WI38 (cell line): ENCODE measurements around the gene ZNF764.
"Not testable (repeated sequence)": the region's sequence is repeated elsewhere in the genome, so short reads cannot be mapped to it uniquely, and the experiment has no call there.

Source experiments
- H3K4me3 ChIP-seq: 2 replicates; pipeline ENCODE4 v1.5.1; 2011; ENCODE audit warnings: low read depth, mild to moderate bottlenecking, control low read depth, low read length
- CTCF ChIP-seq: IDR thresholded peaks from 2 replicates; pipeline ENCODE4 v1.5.1; 2012; ENCODE audit warnings: low read depth, mild to moderate bottlenecking, control low read depth, low read length

ZNF764 gene

DNA sequence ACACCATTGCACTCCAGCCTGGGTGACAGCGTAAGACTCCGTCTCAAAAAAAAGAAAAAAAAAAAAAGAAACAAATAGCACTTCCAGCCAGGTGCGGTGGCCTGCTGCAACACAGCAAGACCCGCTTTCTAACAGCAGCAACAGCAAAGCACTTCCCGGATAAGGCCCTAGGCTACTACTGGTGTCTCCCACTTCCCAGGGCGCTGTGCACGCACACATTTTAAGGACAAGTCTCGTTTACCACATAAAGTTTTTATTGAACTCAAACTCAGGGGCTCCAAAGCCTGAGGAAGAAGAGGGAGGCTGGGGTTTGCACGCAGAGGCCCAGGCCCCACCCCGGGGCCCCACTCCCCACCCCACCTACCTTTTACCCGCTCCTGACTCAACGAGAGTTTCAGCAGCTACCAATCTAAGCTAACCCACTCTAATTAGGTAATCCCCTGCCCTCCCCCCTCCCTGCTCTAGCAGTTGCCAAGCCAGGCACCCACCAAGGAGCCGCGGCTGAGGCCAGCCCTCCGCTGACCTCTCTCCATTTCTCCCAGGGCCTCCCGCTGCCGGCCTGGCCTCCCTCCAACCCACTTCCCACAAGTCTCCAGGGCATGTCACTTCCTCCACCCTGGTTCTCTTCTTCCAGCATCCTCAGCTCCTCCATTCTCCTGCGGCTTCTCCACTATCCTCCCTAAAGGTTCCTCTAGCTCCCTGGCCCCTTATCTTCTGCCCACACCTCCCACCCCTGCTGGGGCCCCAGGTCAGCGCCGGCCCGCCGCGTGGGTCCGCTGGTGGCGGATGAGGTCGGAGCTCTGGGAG is 34.2 kb downstream of the ZNF764 start:
- no peak overlapping the region for H3K4me3 ChIP-seq
- TF ChIP-seq CTCF = no peak

DNA sequence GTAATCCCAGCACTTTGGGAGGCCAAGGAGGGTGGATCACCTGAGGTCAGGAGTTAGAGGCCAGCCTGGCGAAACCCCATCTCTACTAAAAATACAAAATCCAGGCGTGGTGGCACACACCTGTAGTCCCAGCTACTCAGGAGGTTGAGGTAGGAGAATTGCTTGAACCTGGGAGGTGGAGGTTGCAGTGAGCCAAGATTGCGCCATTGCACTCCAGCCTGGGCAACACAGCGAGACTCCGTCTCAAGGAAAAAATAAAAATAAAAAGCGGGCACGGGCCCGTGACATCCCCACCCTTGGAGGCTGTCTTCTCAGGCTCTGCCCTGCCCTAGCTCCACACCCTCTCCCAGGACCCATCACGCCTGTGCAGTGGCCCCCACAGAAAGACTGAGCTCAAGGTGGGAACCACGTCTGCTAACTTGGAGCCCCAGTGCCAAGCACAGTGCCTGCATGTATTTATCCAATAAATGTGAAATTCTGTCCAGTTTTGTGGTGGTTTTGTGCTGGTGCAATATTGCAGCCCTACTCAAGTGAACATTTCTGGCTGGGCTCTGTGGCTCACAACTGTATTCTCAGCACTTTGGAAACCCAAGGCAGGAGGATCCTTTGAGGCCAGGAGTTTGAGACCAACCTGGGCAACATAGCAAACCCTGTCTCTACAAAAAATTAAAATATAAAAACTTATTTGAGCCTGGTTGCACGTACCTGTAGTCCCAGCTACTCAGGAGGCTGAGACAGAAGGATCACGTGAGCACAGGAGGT is 35.3 kb downstream of the ZNF764 start:
- not testable (repeated sequence) for H3K4me3 ChIP-seq

GRCh38 chr16:30521873-30522641 is 36.1 kb downstream of the ZNF764 start:
- no peak for TF ChIP-seq CTCF
- H3K4me3 ChIP-seq = no peak overlapping the region

DNA sequence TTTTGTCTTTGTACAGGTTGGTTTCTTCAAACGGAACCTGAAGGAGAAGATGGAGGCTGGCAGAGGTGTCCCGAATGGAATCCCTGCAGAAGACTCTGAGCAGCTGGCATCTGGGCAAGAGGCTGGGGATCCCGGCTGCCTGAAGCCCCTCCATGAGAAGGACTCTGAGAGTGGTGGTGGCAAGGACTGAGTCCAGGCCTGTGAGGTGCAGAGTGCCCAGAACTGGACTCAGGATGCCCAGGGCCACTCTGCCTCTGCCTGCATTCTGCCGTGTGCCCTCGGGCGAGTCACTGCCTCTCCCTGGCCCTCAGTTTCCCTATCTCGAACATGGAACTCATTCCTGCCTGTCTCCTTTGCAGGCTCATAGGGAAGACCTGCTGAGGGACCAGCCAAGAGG is 36.7 kb downstream of the ZNF764 start:
- no peak for TF ChIP-seq CTCF
- no peak overlapping the region for H3K4me3 ChIP-seq

- TF ChIP-seq CTCF = no peak
- H3K4me3 ChIP-seq = no peak overlapping the region
Measured at GRCh38 chr16:30519120-30520049, 38.8 kb downstream of the ZNF764 start.

- H3K4me3 ChIP-seq = no peak overlapping the region
- TF ChIP-seq CTCF = no peak
Measured at GRCh38 chr16:30518552-30518951, 39.6 kb downstream of the ZNF764 start.

- TF ChIP-seq CTCF = no peak
- no peak overlapping the region for H3K4me3 ChIP-seq
Measured at GRCh38 chr16:30515275-30515674, 42.9 kb downstream of the ZNF764 start.
